HepG2 (cell line): Measurements from ENCODE around the gene HTR1D. TPM values are rescaled to one million over a fixed set of nuclear protein-coding genes. Genes with fewer than 3 reads are reported as not detected.

Experiments
- ADNP ChIP-seq: sonication (generic); formaldehyde crosslinking; IDR thresholded peaks from 2 replicates; pipeline ENCODE4 v1.4.0; 2020; ENCODE audit warnings: missing genetic modification reagents
- E2F5 ChIP-seq: sonication (generic); formaldehyde crosslinking; conservative IDR thresholded peaks from 2 replicates; pipeline ENCODE4 v1.4.0; 2020; ENCODE audit warnings: missing genetic modification reagents
- EEA1 ChIP-seq: sonication (generic); formaldehyde crosslinking; IDR thresholded peaks from 2 replicates; pipeline ENCODE4 v1.5.1; 2020; ENCODE audit warnings: mild to moderate bottlenecking, missing genetic modification reagents, borderline replicate concordance
- EED ChIP-seq: sonication (generic); formaldehyde crosslinking; IDR thresholded peaks from 2 replicates; pipeline ENCODE4 v1.5.0; 2020; ENCODE audit warnings: mild to moderate bottlenecking, missing genetic modification reagents
- MBD4 ChIP-seq: IDR thresholded peaks from 2 replicates; pipeline ENCODE4 v1.6.1; 2012; ENCODE audit warnings: low read length, inconsistent platforms, borderline replicate concordance
- NPAS2 ChIP-seq: sonication (generic); formaldehyde crosslinking; IDR thresholded peaks from 2 replicates; pipeline ENCODE4 v1.8.0; 2022; ENCODE audit warnings: mild to moderate bottlenecking, missing genetic modification reagents, borderline replicate concordance
- POLR2A ChIP-seq, 2 experiments: IDR thresholded peaks; 2 replicates each; pipeline ENCODE4 v1.6.1; 2011; ENCODE audit warnings: low read depth in 2 of 2, low read length in 2 of 2, mild to moderate bottlenecking in 1 of 2, moderate library complexity in 1 of 2; ENCODE audit not compliant: insufficient read depth in 1 of 2
- TEAD2 ChIP-seq: sonication (generic); formaldehyde crosslinking; IDR thresholded peaks from 2 replicates; pipeline ENCODE4 v1.9.0; 2021; ENCODE audit warnings: missing genetic modification reagents
- ZHX2 ChIP-seq, 2 experiments: sonication (generic) in 1 of 2; formaldehyde crosslinking in 1 of 2; IDR thresholded peaks; 2 replicates each; pipeline versions ENCODE4 v1.6.1 to v1.9.0; 2014 to 2022; ENCODE audit warnings: antibody characterized with exemption in 1 of 2, borderline replicate concordance in 1 of 2, inconsistent platforms in 1 of 2, low read depth in 1 of 2, missing genetic modification reagents in 1 of 2
- ZNF260 ChIP-seq: sonication (generic); formaldehyde crosslinking; IDR thresholded peaks from 2 replicates; pipeline ENCODE4 v1.4.0; 2020; ENCODE audit warnings: missing genetic modification reagents, low read depth, mild to moderate bottlenecking, borderline replicate concordance
- ZNF44 ChIP-seq: sonication (generic); formaldehyde crosslinking; IDR thresholded peaks from 2 replicates; pipeline ENCODE4 v1.5.1; 2020; ENCODE audit warnings: mild to moderate bottlenecking, missing genetic modification reagents
- ZNF572 ChIP-seq: sonication (generic); formaldehyde crosslinking; IDR thresholded peaks from 2 replicates; pipeline ENCODE4 v1.5.1; 2020; ENCODE audit warnings: mild to moderate bottlenecking, missing genetic modification reagents
- ZNF790 ChIP-seq: sonication (generic); formaldehyde crosslinking; IDR thresholded peaks from 2 replicates; pipeline ENCODE4 v1.8.0; 2022; ENCODE audit warnings: missing genetic modification reagents, mild to moderate bottlenecking, borderline replicate concordance
- ZNF816 ChIP-seq: sonication (generic); formaldehyde crosslinking; IDR thresholded peaks from 2 replicates; pipeline ENCODE4 v1.8.0; 2022; ENCODE audit warnings: missing genetic modification reagents, mild to moderate bottlenecking, borderline replicate concordance
- ZSCAN25 ChIP-seq: sonication (generic); formaldehyde crosslinking; IDR thresholded peaks from 2 replicates; pipeline ENCODE4 v1.8.0; 2022; ENCODE audit warnings: mild to moderate bottlenecking, missing genetic modification reagents
- ZSCAN5A ChIP-seq: sonication (generic); formaldehyde crosslinking; IDR thresholded peaks from 2 replicates; pipeline ENCODE4 v1.8.0; 2022; ENCODE audit warnings: mild to moderate bottlenecking, missing genetic modification reagents, borderline replicate concordance
- polyA plus RNA-seq, 8 experiments: library from polyadenylated mRNA; depleted of rRNA in 3 of 8; stranded (reverse) in 7 of 8; unstranded in 1 of 8; fragments of >200 nt; fragmentation: Illumina TruSeq in 4 of 8; extraction: Trizol in 4 of 8; gene quantifications; 2 replicates each; pipeline versions ENCODE4 v1.2.1 to v1.2.3, GENCODE V29; 2011 to 2016; ENCODE audit warnings: low read depth in 4 of 8, missing spikeins in 1 of 8, mixed read lengths in 1 of 8; ENCODE audit not compliant: insufficient read depth in 1 of 8
- total RNA-seq, 5 experiments: library from RNA; depleted of rRNA; stranded (reverse); fragments of >200 nt; fragmentation: Illumina TruSeq; extraction: Trizol; gene quantifications; 2 replicates each; pipeline ENCODE4 v1.2.3, GENCODE V29; 2016; ENCODE audit warnings: low read depth in 1 of 5

Gene HTR1D
- total and polyA plus RNA-seq, 2 of the 13 experiments (the other 11 are each of a cell fraction or from before 2014, with no cell fraction given) = 0.04 to 0.07 TPM

- no peak for TF ChIP-seq ZSCAN5A (CRISPR knock-in tag)
- TF ChIP-seq ZNF790 (CRISPR knock-in tag) = peak; percentile 48; the same call in 1 of the 2 replicates
- no peak for TF ChIP-seq TEAD2
- no peak for TF ChIP-seq POLR2A (IDR thresholded peaks at IDR 0.05; ENCODE audit: insufficient read depth in 1 of 2, low read depth in 2 of 2, low read length in 2 of 2)
- no peak for TF ChIP-seq E2F5
- no peak for TF ChIP-seq ZHX2 (IDR thresholded peaks at IDR 0.05; ENCODE audit: low read depth)
- no peak for TF ChIP-seq ZHX2 (CRISPR knock-in tag; IDR thresholded peaks at IDR 0.05; ENCODE audit: borderline replicate concordance)
- no peak for TF ChIP-seq ZNF260 (CRISPR knock-in tag)
- no peak for TF ChIP-seq EED (CRISPR knock-in tag)
- TF ChIP-seq EEA1 (CRISPR knock-in tag) = no peak
- TF ChIP-seq ZNF44 (CRISPR knock-in tag) = no peak
- no peak for TF ChIP-seq MBD4
- TF ChIP-seq NPAS2 (CRISPR knock-in tag) = no peak
- TF ChIP-seq ADNP = no peak
- peak; percentile 40; the same call in 1 of the 2 replicates for TF ChIP-seq ZSCAN25 (CRISPR knock-in tag)
- TF ChIP-seq ZNF816 (CRISPR knock-in tag) = no peak
- peak; percentile 84; the same call in 1 of the 2 replicates for TF ChIP-seq ZNF572 (CRISPR knock-in tag)
Observed at GRCh38 chr1:23187637-23188036, 29.7 kb downstream of the HTR1D start (continued).
